GM19238 (cell line): ENCODE measurements around the gene SHISA9.

Experiments used
- DNase-seq: peaks from one replicate; pipeline ENCODE4 v3.0.0; 2011; ENCODE audit warnings: low spot score; ENCODE audit not compliant: insufficient read length

SHISA9 gene

DNA sequence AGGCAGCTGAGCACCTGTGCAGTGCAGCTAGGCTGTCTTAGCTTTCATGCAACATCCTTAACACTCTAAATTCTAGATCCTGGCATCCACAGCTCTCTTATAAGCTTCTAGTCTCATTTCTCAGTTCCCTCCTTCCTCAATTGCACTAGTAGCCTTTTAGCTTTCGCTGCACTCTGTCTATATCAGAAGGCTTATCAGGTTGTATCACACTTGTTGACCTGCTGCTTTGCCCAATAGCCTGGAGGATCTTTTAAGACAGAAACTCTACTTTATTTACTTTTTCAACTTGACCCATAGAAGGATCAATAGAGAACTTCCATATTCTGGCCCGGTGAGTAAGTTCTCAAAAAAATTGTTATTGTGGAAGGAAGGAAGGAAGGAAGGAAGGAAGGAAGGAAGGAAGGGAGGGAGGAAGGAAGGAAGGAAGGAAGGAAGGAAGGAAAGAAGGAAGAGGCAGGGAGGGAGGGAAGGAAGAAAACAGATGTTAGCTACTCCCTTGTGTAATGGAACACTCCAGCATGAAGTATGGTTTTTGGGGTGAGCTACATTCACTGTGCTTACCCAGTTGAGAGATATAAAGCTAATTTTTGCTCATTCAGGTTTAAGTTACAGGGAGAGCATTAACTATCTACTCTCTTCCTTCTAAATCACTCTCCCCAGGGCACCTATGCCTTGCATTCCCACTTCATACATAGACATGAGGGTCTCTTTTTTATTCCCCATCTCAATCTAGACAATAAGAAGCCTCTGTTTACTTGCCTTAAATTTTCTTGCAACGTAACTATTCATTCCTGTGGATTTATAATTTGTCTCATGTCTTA is 361.1 kb downstream of the SHISA9 start:
- DNase-seq = no peak

DNA sequence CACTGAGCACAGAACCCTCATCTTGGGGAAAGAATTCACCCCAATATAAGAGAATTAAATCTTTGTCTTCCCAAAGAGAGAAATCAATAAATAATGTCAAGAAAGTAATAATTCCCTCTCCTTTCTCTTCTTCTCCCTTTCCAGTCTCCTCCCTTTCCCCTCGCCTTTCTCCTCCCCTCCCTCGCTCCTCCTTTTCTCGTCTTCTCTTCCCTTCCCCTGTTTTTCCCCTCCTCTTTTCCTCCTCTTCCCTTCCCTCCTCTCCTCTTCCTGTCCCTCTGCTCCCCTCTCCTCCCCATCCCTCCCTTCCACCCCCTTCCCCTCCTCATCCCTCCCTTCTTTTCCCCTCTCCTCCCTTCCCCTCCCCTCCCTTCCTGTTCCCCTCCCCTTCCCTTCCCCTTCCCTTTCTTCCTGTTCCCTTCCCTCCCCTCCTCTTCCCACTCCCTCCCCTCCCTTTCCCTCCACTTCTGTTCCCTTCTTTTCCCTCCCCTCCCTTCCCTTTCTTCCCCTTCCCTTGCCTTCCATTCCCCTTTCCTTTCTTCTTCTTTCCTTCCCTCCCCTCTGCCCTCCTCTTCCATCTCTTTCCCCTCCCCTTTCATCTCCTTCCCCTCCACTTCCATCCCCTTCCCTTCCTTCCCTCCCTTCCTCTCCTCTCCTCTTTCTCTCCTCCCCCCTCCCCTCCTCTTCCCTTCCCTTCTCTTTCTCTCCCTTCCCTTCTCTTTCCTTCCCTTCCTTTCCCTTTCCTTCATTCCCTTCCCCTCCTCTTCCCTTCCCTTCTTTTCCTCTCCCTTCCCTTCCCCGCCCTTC is 363.6 kb downstream of the SHISA9 start:
- no peak for DNase-seq

DNA sequence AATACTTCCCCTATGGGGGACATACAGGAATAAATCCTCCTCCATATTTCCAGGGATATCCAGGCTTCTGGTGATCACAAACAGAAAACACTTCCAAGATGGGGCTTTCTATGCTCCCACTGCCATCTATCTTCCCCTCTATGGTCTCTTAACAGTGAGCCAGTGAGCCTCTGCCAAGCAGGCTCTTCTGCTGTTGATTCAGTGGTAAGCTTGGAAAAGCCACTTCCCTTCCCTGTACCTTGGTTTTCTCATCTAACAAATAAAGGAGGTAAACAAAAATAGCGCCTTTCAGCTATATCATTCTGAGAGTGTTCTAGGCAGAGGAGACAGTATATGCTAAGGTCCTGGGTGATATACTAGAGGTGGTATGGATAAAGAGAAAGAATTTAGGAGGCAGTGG is 368.0 kb downstream of the SHISA9 start:
- no peak for DNase-seq

DNA sequence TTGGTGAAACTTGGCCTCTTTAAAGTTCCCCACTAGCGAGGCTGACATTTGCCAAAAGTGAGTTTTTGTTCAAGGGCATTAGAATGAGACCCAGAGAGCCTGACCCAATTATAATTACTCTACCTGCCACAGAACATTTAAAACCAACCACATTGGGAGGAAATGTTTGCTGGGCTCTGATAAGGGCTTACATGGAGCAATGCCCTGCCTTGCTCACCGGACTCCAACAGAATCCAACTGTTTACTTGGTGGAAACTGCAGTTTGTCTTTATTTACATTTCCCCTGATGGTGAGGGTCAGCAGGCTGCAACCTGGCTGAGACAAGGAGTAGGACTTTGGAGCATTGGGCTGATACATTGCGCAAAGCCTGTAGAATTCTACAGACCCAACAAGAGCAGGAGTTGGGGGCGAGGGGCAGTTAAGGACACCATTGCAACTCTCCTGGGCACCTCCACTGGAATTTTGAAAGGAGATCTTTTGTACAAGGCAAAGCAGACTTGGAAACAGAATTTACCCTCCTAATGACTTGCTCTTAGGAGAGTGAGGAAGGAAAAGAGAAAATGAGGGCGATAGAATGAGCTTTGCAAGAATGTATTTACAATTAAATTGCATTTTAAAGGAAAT is 368.6 kb downstream of the SHISA9 start:
- DNase-seq = no peak

DNA sequence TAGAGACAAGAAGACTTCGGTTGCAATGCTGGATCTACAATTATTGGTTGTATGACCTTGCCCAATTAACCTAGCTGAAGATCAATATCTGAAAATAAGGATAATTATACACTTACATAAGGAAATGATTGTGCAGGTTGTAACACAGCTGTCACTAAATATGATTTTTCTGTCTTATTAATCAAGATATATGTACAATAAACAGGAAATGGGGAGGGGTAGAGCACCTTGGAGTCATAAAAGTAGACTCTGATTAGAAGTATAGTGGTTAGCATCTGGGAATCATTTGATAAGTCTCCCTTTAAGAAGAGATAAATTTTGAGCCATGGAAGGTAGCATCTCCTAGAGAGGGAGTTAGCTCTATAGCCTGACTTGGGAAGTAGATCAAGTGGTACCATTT is 369.2 kb downstream of the SHISA9 start:
- no peak for DNase-seq

DNA sequence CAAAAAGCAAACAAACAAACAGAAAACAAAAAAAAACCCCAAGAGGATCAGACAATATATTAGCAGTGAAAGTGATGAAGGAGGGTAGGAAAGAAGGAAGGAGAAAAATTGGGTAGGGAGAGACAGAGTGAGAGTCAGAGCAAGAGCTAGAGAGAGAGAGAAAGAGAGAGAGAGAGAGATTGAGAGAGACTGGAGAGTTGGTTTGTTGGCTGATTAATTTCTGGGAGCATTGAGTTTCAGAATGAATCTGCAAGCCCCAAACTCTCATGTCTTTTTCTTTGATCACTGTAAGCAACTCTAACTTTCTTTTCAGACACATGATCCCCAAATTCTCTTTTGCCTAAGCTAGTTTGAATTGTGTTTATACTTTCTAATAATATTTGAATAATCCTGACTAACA is 388.1 kb downstream of the SHISA9 start:
- DNase-seq = no peak
